K562 (cell line): ENCODE results near the gene ATP13A4. TPM values are rescaled to one million over a fixed set of nuclear protein-coding genes. Genes with fewer than 3 reads are reported as not detected.

ENCODE experiments used
- CHD1 ChIP-seq: fragments of 200-600 bp; sonication (generic); IDR thresholded peaks from one replicate; pipeline ENCODE4 v1.6.1; 2012; ENCODE audit warnings: mild to moderate bottlenecking, moderate library complexity, low read length, inconsistent platforms
- CREBBP ChIP-seq: IDR thresholded peaks from one replicate; pipeline ENCODE4 v1.6.1; 2012; ENCODE audit warnings: low read depth, mild to moderate bottlenecking, control low read depth, inconsistent platforms, low read length
- ERF ChIP-seq: fragments of 450-650 bp; formaldehyde crosslinking; IDR thresholded peaks from 2 replicates; pipeline ENCODE4 v1.4.0; 2020; ENCODE audit warnings: mild to moderate bottlenecking, mixed read lengths
- GABPA ChIP-seq: fragments of 200-800 bp; sonication (Bioruptor generic); conservative IDR thresholded peaks from 2 replicates; pipeline ENCODE4 v1.6.1; 2016; ENCODE audit warnings: low read depth, missing genetic modification characterization, missing compliant biosample characterization
- HEY1 ChIP-seq: fragments of 250-450 bp; sonication (Bioruptor Pico); IDR thresholded peaks from 2 replicates; pipeline ENCODE4 v1.5.0; 2020; ENCODE audit warnings: mild to moderate bottlenecking, moderate library complexity, borderline replicate concordance
- POLR3G ChIP-seq: IDR thresholded peaks from 2 replicates; pipeline ENCODE4 v1.6.1; 2011; ENCODE audit not compliant: insufficient read length, insufficient replicate concordance; ENCODE audit errors: extremely low read depth
- SMAD3 ChIP-seq: fragments of 450-650 bp; formaldehyde crosslinking; conservative IDR thresholded peaks from 2 replicates; pipeline ENCODE4 v1.4.0; 2020; ENCODE audit warnings: mild to moderate bottlenecking
- SMARCA5 ChIP-seq: fragments of 450-650 bp; IDR thresholded peaks from 2 replicates; pipeline ENCODE4 v1.6.1; 2016
- ZNF146 ChIP-seq: IDR thresholded peaks from one replicate; pipeline ENCODE4 v1.6.1; 2018; ENCODE audit warnings: missing compliant biosample characterization; ENCODE audit not compliant: unreplicated experiment
- ZNF3 ChIP-seq: fragments of 250-450 bp; sonication (Bioruptor Pico); IDR thresholded peaks from 2 replicates; pipeline ENCODE4 v1.5.0; 2021; ENCODE audit warnings: mild to moderate bottlenecking, moderate library complexity
- ZNF589 ChIP-seq: fragments of 200-800 bp; sonication (Bioruptor generic); IDR thresholded peaks from 2 replicates; pipeline ENCODE4 v1.6.1; 2016; ENCODE audit warnings: low read depth, missing genetic modification characterization, missing compliant biosample characterization
- ZNF785 ChIP-seq: fragments of 250-450 bp; sonication (Bioruptor Pico); IDR thresholded peaks from 2 replicates; pipeline ENCODE4 v1.4.0; 2020; ENCODE audit warnings: mild to moderate bottlenecking
- polyA plus RNA-seq, 8 experiments: library from polyadenylated mRNA; depleted of rRNA in 4 of 8; stranded (reverse) in 5 of 8; unstranded in 3 of 8; fragments of >200 nt; fragmentation: Nextera tagmentation in 2 of 8; fragmentation: Illumina TruSeq in 1 of 8; extraction: Ambion mirVana in 2 of 8; extraction: Trizol in 1 of 8; gene quantifications; 2 replicates each; pipeline versions ENCODE4 v1.2.1 to v1.2.3, GENCODE V29; 2011 to 2014; ENCODE audit warnings: inconsistent platforms in 1 of 8, missing spikeins in 1 of 8
- total RNA-seq, 7 experiments: library from RNA; depleted of rRNA in 6 of 7; stranded (reverse); fragments of >200 nt in 6 of 7; fragmentation: Illumina TruSeq in 2 of 7; extraction: Trizol in 2 of 7; gene quantifications; 2 replicates each; pipeline versions ENCODE4 v1.2.1 to v1.2.3, GENCODE V29; 2011 to 2021; ENCODE audit warnings: low replicate concordance in 1 of 7
- TF ChIP-seq, protein P1 (sequence below): fragments of 250-450 bp; sonication (Bioruptor Pico); IDR thresholded peaks from 2 replicates; pipeline ENCODE4 v1.5.0; 2022; ENCODE audit warnings: mild to moderate bottlenecking
- TF ChIP-seq, protein P2 (sequence below), 2 experiments: fragments of 450-650 bp in 1 of 2; IDR thresholded peaks; 2 replicates each; pipeline ENCODE4 v1.6.1; 2011 to 2017; ENCODE audit warnings: low read depth in 2 of 2, antibody characterized with exemption in 1 of 2, borderline replicate concordance in 1 of 2, low read length in 1 of 2, mild to moderate bottlenecking in 1 of 2, mixed read lengths in 1 of 2; ENCODE audit not compliant: control insufficient read depth in 1 of 2
- TF ChIP-seq, protein P3 (sequence below): conservative IDR thresholded peaks from 2 replicates; pipeline ENCODE4 v1.6.1; 2011; ENCODE audit warnings: low read depth, mild to moderate bottlenecking, low read length; ENCODE audit not compliant: control insufficient read depth
- TF ChIP-seq, protein P4 (sequence below): fragments of 450-650 bp; IDR thresholded peaks from 2 replicates; pipeline ENCODE4 v1.6.1; 2018; ENCODE audit not compliant: partially characterized antibody

Gene ATP13A4
- total and polyA plus RNA-seq, 9 of the 15 experiments (the other 6 are each of a cell fraction or from before 2014, with no cell fraction given) = 0.03 to 0.14 (median 0.07) TPM; not detected in 6

DNA sequence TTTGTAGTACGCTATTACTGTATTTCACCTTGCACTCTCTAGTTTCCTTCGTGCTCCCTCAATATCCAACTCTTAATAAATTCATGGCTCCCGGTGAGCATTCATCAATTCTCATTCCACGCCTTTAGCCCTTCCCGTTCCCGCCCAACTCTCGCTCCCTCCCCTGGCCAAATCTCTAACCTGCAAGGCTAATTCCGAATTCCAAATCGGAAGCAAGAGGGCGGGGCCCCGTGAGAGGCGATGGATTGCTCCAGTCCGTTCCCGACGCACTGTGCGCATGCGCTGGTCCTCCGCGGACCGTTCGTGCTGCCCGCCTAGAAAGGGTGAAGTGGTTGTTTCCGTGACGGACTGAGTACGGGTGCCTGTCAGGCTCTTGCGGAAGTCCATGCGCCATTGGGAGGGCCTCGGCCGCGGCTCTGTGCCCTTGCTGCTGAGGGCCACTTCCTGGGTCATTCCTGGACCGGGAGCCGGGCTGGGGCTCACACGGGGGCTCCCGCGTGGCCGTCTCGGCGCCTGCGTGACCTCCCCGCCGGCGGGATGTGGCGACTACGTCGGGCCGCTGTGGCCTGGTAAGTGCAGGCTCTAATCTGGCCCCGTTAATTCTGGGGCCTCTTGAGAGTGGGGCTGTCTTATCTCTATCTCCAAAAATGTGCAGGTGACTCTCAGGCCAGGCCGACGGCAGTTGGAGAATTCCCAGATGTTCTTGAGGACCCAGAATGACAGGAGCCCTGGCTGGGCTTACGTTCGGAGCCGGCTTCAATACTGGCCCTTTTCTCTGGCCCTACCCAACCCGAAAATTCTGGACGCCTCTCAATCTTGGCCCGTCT, 38.4 kb upstream of the ATP13A4 start, which contains the start of gene OPA1 (continued):
- TF ChIP-seq ZNF3 (CRISPR knock-in tag) = no peak
- TF ChIP-seq GABPA (tag) = peak; percentile 96
- TF ChIP-seq, protein P1, sequence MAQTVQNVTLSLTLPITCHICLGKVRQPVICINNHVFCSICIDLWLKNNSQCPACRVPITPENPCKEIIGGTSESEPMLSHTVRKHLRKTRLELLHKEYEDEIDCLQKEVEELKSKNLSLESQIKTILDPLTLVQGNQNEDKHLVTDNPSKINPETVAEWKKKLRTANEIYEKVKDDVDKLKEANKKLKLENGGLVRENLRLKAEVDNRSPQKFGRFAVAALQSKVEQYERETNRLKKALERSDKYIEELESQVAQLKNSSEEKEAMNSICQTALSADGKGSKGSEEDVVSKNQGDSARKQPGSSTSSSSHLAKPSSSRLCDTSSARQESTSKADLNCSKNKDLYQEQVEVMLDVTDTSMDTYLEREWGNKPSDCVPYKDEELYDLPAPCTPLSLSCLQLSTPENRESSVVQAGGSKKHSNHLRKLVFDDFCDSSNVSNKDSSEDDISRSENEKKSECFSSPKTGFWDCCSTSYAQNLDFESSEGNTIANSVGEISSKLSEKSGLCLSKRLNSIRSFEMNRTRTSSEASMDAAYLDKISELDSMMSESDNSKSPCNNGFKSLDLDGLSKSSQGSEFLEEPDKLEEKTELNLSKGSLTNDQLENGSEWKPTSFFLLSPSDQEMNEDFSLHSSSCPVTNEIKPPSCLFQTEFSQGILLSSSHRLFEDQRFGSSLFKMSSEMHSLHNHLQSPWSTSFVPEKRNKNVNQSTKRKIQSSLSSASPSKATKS (CRISPR knock-in tag) = no peak
- no peak for TF ChIP-seq ZNF589
- TF ChIP-seq POLR3G = no peak
- no peak for TF ChIP-seq HEY1
- no peak for TF ChIP-seq CHD1
- TF ChIP-seq, protein P2, sequence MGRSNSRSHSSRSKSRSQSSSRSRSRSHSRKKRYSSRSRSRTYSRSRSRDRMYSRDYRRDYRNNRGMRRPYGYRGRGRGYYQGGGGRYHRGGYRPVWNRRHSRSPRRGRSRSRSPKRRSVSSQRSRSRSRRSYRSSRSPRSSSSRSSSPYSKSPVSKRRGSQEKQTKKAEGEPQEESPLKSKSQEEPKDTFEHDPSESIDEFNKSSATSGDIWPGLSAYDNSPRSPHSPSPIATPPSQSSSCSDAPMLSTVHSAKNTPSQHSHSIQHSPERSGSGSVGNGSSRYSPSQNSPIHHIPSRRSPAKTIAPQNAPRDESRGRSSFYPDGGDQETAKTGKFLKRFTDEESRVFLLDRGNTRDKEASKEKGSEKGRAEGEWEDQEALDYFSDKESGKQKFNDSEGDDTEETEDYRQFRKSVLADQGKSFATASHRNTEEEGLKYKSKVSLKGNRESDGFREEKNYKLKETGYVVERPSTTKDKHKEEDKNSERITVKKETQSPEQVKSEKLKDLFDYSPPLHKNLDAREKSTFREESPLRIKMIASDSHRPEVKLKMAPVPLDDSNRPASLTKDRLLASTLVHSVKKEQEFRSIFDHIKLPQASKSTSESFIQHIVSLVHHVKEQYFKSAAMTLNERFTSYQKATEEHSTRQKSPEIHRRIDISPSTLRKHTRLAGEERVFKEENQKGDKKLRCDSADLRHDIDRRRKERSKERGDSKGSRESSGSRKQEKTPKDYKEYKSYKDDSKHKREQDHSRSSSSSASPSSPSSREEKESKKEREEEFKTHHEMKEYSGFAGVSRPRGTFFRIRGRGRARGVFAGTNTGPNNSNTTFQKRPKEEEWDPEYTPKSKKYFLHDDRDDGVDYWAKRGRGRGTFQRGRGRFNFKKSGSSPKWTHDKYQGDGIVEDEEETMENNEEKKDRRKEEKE (IDR thresholded peaks at IDR 0.05; ENCODE audit: borderline replicate concordance in 1 of 2, control insufficient read depth in 1 of 2, low read depth in 2 of 2, low read length in 1 of 2) = peak; percentile 41 to 96; a peak in 2 of 4 replicates
- TF ChIP-seq ZNF146 (CRISPR knock-in tag) = no peak
- TF ChIP-seq ZNF785 (CRISPR knock-in tag) = no peak
- 0 out of 2 replicates have a peak, but pooled peaks have one; percentile 15 for TF ChIP-seq SMAD3
- TF ChIP-seq, protein P3, sequence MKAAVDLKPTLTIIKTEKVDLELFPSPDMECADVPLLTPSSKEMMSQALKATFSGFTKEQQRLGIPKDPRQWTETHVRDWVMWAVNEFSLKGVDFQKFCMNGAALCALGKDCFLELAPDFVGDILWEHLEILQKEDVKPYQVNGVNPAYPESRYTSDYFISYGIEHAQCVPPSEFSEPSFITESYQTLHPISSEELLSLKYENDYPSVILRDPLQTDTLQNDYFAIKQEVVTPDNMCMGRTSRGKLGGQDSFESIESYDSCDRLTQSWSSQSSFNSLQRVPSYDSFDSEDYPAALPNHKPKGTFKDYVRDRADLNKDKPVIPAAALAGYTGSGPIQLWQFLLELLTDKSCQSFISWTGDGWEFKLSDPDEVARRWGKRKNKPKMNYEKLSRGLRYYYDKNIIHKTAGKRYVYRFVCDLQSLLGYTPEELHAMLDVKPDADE = peak; percentile 86
- TF ChIP-seq, protein P4, sequence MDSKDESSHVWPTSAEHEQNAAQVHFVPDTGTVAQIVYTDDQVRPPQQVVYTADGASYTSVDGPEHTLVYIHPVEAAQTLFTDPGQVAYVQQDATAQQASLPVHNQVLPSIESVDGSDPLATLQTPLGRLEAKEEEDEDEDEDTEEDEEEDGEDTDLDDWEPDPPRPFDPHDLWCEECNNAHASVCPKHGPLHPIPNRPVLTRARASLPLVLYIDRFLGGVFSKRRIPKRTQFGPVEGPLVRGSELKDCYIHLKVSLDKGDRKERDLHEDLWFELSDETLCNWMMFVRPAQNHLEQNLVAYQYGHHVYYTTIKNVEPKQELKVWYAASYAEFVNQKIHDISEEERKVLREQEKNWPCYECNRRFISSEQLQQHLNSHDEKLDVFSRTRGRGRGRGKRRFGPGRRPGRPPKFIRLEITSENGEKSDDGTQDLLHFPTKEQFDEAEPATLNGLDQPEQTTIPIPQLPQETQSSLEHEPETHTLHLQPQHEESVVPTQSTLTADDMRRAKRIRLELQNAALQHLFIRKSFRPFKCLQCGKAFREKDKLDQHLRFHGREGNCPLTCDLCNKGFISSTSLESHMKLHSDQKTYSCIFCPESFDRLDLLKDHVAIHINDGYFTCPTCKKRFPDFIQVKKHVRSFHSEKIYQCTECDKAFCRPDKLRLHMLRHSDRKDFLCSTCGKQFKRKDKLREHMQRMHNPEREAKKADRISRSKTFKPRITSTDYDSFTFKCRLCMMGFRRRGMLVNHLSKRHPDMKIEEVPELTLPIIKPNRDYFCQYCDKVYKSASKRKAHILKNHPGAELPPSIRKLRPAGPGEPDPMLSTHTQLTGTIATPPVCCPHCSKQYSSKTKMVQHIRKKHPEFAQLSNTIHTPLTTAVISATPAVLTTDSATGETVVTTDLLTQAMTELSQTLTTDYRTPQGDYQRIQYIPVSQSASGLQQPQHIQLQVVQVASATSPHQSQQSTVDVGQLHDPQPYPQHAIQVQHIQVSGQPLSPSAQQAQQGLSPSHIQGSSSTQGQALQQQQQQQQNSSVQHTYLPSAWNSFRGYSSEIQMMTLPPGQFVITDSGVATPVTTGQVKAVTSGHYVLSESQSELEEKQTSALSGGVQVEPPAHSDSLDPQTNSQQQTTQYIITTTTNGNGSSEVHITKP = peak; percentile 96
- TF ChIP-seq CREBBP = no peak
- peak; percentile 61; the same call in 1 of the 2 replicates for TF ChIP-seq ERF (CRISPR knock-in tag)
- no peak for TF ChIP-seq SMARCA5
